GM23338 (cell line): ENCODE measurements around the gene PLEKHN1. TPM values are rescaled to one million over a fixed set of nuclear protein-coding genes. Genes with fewer than 3 reads are reported as not detected.

Experiments
- ATAC-seq: fragments of 200-7000 bp; cut with Tn5 transposase; 3 replicates; pipeline ENCODE4 v1.9.1; 2020
- DNase-seq: peaks from one replicate; pipeline ENCODE4 v3.0.0-alpha.2; 2015; ENCODE audit warnings: low spot score
- H2AFZ ChIP-seq: fragments of 200-600 bp; sonication (generic); 2 replicates; pipeline ENCODE4 v1.8.0; 2016; ENCODE audit warnings: antibody characterized with exemption, mild to moderate bottlenecking, moderate library complexity
- H3F3A ChIP-seq: fragments of 200-600 bp; sonication (generic); replicated peaks from 2 replicates; pipeline ENCODE4 v1.8.0; 2017; ENCODE audit warnings: antibody characterized with exemption, mixed run types, low read depth
- H3K27ac ChIP-seq: fragments of 200-600 bp; sonication (generic); 2 replicates; pipeline ENCODE4 v1.6.1; 2016; ENCODE audit warnings: low read depth
- H3K27me3 ChIP-seq: fragments of 200-600 bp; sonication (generic); 2 replicates; pipeline ENCODE4 v1.8.0; 2016; ENCODE audit warnings: mild to moderate bottlenecking, mixed run types, moderate library complexity; ENCODE audit not compliant: insufficient read depth
- H3K36me3 ChIP-seq: fragments of 200-600 bp; sonication (generic); 2 replicates; pipeline ENCODE4 v1.8.0; 2016; ENCODE audit warnings: mild to moderate bottlenecking; ENCODE audit not compliant: insufficient read depth
- H3K4me1 ChIP-seq: fragments of 200-600 bp; sonication (generic); 2 replicates; pipeline ENCODE4 v1.8.0; 2016; ENCODE audit warnings: mild to moderate bottlenecking, moderate library complexity; ENCODE audit not compliant: insufficient read depth
- H3K4me2 ChIP-seq: fragments of 200-600 bp; sonication (generic); 2 replicates; pipeline ENCODE4 v1.7.1; 2017; ENCODE audit warnings: mixed run types
- H3K4me3 ChIP-seq: fragments of 200-600 bp; sonication (generic); 2 replicates; pipeline ENCODE4 v1.6.1; 2016; ENCODE audit warnings: mixed run types
- H3K79me2 ChIP-seq: fragments of 200-600 bp; sonication (generic); replicated peaks from 2 replicates; pipeline ENCODE4 v1.8.0; 2017; ENCODE audit warnings: mild to moderate bottlenecking; ENCODE audit not compliant: insufficient read depth
- H3K9me2 ChIP-seq: fragments of 200-600 bp; sonication (generic); 2 replicates; pipeline ENCODE4 v1.8.0; 2017; ENCODE audit not compliant: insufficient read depth
- H4K20me1 ChIP-seq: fragments of 200-600 bp; sonication (generic); replicated peaks from 2 replicates; pipeline ENCODE4 v1.8.0; 2017; ENCODE audit warnings: mild to moderate bottlenecking; ENCODE audit not compliant: insufficient read depth
- H3K27ac Mint-ChIP-seq: 2 replicates; pipeline ENCODE4 v1.8.0; 2020; ENCODE audit warnings: inconsistent platforms, mild to moderate bottlenecking, moderate library complexity, mixed read lengths
- H3K27me3 Mint-ChIP-seq: 3 replicates; pipeline ENCODE4 v1.8.0; 2022; ENCODE audit warnings: low read depth, mild to moderate bottlenecking, moderate library complexity, mixed read lengths, inconsistent platforms; ENCODE audit not compliant: insufficient read depth, poor library complexity
- H3K36me3 Mint-ChIP-seq: 3 replicates; pipeline ENCODE4 v1.8.0; 2021; ENCODE audit warnings: low read depth, mild to moderate bottlenecking, inconsistent platforms, moderate library complexity, mixed read lengths
- H3K4me1 Mint-ChIP-seq: 3 replicates; pipeline ENCODE4 v1.8.0; 2020; ENCODE audit warnings: mild to moderate bottlenecking, inconsistent platforms, mixed read lengths
- H3K4me3 Mint-ChIP-seq: 3 replicates; pipeline ENCODE4 v1.8.0; 2021; ENCODE audit warnings: moderate library complexity, mild to moderate bottlenecking, inconsistent platforms, mixed read lengths
- H3K9me3 Mint-ChIP-seq: 3 replicates; pipeline ENCODE4 v1.8.0; 2020; ENCODE audit warnings: moderate library complexity, mild to moderate bottlenecking, inconsistent platforms, mixed read lengths
- CREB1 ChIP-seq: fragments of 250-450 bp; sonication (Bioruptor Pico); IDR thresholded peaks from 2 replicates; pipeline ENCODE4 v1.5.0; 2020; ENCODE audit warnings: low read depth, mild to moderate bottlenecking, moderate library complexity
- CTCF ChIP-seq, 2 experiments: fragments of 200-600 bp in 1 of 2; sonication (generic) in 1 of 2; conservative IDR thresholded peaks; 2 replicates each; pipeline versions ENCODE4 v1.5.1 to v1.6.1; 2016 to 2017; ENCODE audit warnings: antibody characterized with exemption in 2 of 2, low read depth in 2 of 2, mild to moderate bottlenecking in 2 of 2, moderate library complexity in 1 of 2
- EZH2 ChIP-seq: fragments of 200-600 bp; sonication (generic); IDR thresholded peaks from one replicate; pipeline ENCODE4 v1.8.0; 2017; ENCODE audit warnings: antibody characterized with exemption, mild to moderate bottlenecking, low read depth; ENCODE audit not compliant: unreplicated experiment
- EZH2phosphoT487 ChIP-seq: fragments of 200-600 bp; sonication (generic); IDR thresholded peaks from one replicate; pipeline ENCODE4 v1.8.1; 2018; ENCODE audit warnings: antibody characterized with exemption; ENCODE audit not compliant: unreplicated experiment
- JUNB ChIP-seq: IDR thresholded peaks from one replicate; pipeline ENCODE4 v1.6.1; 2016; ENCODE audit warnings: antibody characterized with exemption; ENCODE audit not compliant: unreplicated experiment
- POLR2AphosphoS5 ChIP-seq: IDR thresholded peaks from 2 replicates; pipeline ENCODE4 v1.6.1; 2016; ENCODE audit warnings: antibody characterized with exemption, low read depth
- STAT1 ChIP-seq: IDR thresholded peaks from one replicate; pipeline ENCODE4 v1.6.1; 2016; ENCODE audit warnings: antibody characterized with exemption; ENCODE audit not compliant: unreplicated experiment
- ZNF114 ChIP-seq: fragments of 250-450 bp; sonication (Bioruptor Pico); IDR thresholded peaks from 2 replicates; pipeline ENCODE4 v1.5.0; 2020; ENCODE audit warnings: mild to moderate bottlenecking, moderate library complexity
- ZNF462 ChIP-seq: fragments of 250-450 bp; sonication (Bioruptor Pico); IDR thresholded peaks from 2 replicates; pipeline ENCODE4 v1.5.0; 2020; ENCODE audit warnings: mild to moderate bottlenecking, moderate library complexity
- polyA plus RNA-seq: library from polyadenylated mRNA; unstranded; fragments of >200 nt; fragmentation: Nextera tagmentation; extraction: Ambion mirVana; gene quantifications from 2 replicates; pipeline ENCODE4 v1.2.1, GENCODE V29; 2016
- total RNA-seq: library from RNA; depleted of rRNA; stranded (reverse); fragments of >200 nt; shearing (Covaris generic); gene quantifications from 2 replicates; pipeline ENCODE4 v1.2.3, GENCODE V29; 2014

The PLEKHN1 gene
- total and polyA plus RNA-seq, 2 experiments from 2014 or later, result 1.4 to 3.3 TPM

GRCh38 chr1:967466-968343 lies 1.4 kb downstream of the PLEKHN1 start:
- H3K9me3 Mint-ChIP-seq, result no peaks in the 10 kb centered on the region
- Histone ChIP-seq H3K27ac (no peak overlapping the region), H3K9me2 (no peaks in the 10 kb centered on the region), H3K4me2 (no peak overlapping the region; the same call in 1 of the 2 replicates), H3F3A (peaks cover 7% of the 10 kb centered on the region), H3K4me1 (no peaks in the 10 kb centered on the region; the same call in 1 of the 2 replicates), H3K36me3 (no peaks in the 10 kb centered on the region), H3K27me3 (peaks cover 40% of the 10 kb centered on the region), H3K4me3 (peak overlapping the region; percentile 68; the same call in 1 of the 2 replicates), H4K20me1 (0 out of 2 replicates have a peak, but pooled peaks cover 2% of the 10 kb centered on the region), H3K79me2 (no peaks in the 10 kb centered on the region), H2AFZ (no peak overlapping the region)
- H3K4me3 Mint-ChIP-seq, result no peak overlapping the region; the same call in 2 of the 3 replicates
- ATAC-seq (peak; percentile 2; the same call in 1 of the 3 replicates), DNase-seq (no peak)
- TF ChIP-seq CTCF (conservative IDR thresholded peaks at IDR 0.05; ENCODE audit: low read depth in 2 of 2), result no peak
- no peak for TF ChIP-seq EZH2
- no peak for TF ChIP-seq POLR2AphosphoS5
- no peak for TF ChIP-seq CREB1 (CRISPR knock-in tag)
- peaks cover 2% of the 10 kb centered on the region; the same call in 1 of the 3 replicates for H3K36me3 Mint-ChIP-seq
- no peak overlapping the region for H3K27ac Mint-ChIP-seq
- H3K4me1 Mint-ChIP-seq, result no peaks in the 10 kb centered on the region; the same call in 2 of the 3 replicates
- H3K27me3 Mint-ChIP-seq, result peaks cover 43% of the 10 kb centered on the region

- Histone ChIP-seq H3F3A (peaks cover 7% of the 10 kb centered on the region), H3K4me2 (no peak overlapping the region), H3K79me2 (no peaks in the 10 kb centered on the region), H2AFZ (no peak overlapping the region), H3K4me3 (no peak overlapping the region), H3K36me3 (no peaks in the 10 kb centered on the region), H3K27me3 (peaks cover 40% of the 10 kb centered on the region), H3K4me1 (no peaks in the 10 kb centered on the region; the same call in 1 of the 2 replicates), H3K27ac (no peak overlapping the region), H3K9me2 (no peaks in the 10 kb centered on the region), H4K20me1 (0 out of 2 replicates have a peak, but pooled peaks cover 2% of the 10 kb centered on the region)
- no peak overlapping the region for H3K27ac Mint-ChIP-seq
- H3K27me3 Mint-ChIP-seq, result peaks cover 41% of the 10 kb centered on the region
- ATAC-seq (no peak), DNase-seq (no peak)
- peaks cover 2% of the 10 kb centered on the region; the same call in 1 of the 3 replicates for H3K36me3 Mint-ChIP-seq
- no peak overlapping the region; the same call in 2 of the 3 replicates for H3K4me3 Mint-ChIP-seq
- no peaks in the 10 kb centered on the region; the same call in 2 of the 3 replicates for H3K4me1 Mint-ChIP-seq
- H3K9me3 Mint-ChIP-seq, result no peaks in the 10 kb centered on the region
- TF ChIP-seq ZNF462 (CRISPR knock-in tag) (no peak), JUNB (no peak), STAT1 (no peak), CTCF (conservative IDR thresholded peaks at IDR 0.05; ENCODE audit: low read depth in 2 of 2) (no peak), ZNF114 (CRISPR knock-in tag) (no peak), EZH2phosphoT487 (no peak)
Measured at GRCh38 chr1:969260-969855, 3.1 kb downstream of the PLEKHN1 start.
